ENCODE measurements around the gene FBXL7.

Gene FBXL7

GRCh38 chr5:15704397-15704947, 204.5 kb downstream of the FBXL7 start:
- Histone ChIP-seq H3K4me1 (no peaks in the 10 kb centered on the region), H3K27ac (no peak overlapping the region), H3K36me3 (no peaks in the 10 kb centered on the region), H3K9ac (no peak overlapping the region), H3K4me3 (no peak overlapping the region), H3K9me3 (no peaks in the 10 kb centered on the region), H4K20me1 (no peaks in the 10 kb centered on the region), H3K4me2 (no peak overlapping the region), H3K27me3 (no peaks in the 10 kb centered on the region)
- TF ChIP-seq Cebpa-rat (IDR thresholded peaks at IDR 0.05) = no peak

- no peaks in the 10 kb centered on the region for H3K4me1 ChIP-seq
- no peaks in the 10 kb centered on the region; the same call in 1 of the 2 replicates for H3K9me3 ChIP-seq
- no peak overlapping the region for H3K4me2 ChIP-seq
- no peaks in the 10 kb centered on the region for H3K27me3 ChIP-seq
- TF ChIP-seq Cebpa-rat (IDR thresholded peaks at IDR 0.05) = no peak
- H4K20me1 ChIP-seq = no peaks in the 10 kb centered on the region
- no peaks in the 10 kb centered on the region for H3K36me3 ChIP-seq
- H3K27ac ChIP-seq = no peak overlapping the region
- no peak overlapping the region for H3K9ac ChIP-seq
- H3K4me3 ChIP-seq = no peak overlapping the region
Measured at GRCh38 chr5:15707631-15708030, 207.7 kb downstream of the FBXL7 start.

DNA sequence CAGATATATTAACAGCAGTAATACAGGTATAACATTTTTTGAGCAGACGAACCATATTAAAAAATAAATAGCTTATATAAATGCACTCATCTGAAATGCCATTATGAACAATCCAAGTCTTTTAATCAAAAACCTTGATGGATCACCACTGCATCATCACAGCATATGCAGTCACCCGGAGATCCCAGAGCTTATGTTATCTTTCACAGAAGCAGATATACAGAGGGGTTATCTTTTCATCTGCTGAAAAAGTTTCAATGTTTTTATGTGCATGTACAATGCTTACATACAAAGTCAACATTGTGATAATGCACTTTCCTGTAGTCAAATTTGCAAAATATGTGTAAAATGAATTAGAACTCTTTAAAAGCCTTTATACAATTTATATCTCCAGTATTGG, 211.9 kb downstream of the FBXL7 start:
- Histone ChIP-seq H3K4me2 (no peak overlapping the region), H3K4me1 (no peaks in the 10 kb centered on the region), H3K36me3 (no peaks in the 10 kb centered on the region), H3K27ac (no peak overlapping the region), H4K20me1 (no peaks in the 10 kb centered on the region), H3K4me3 (no peak overlapping the region), H3K9me3 (no peaks in the 10 kb centered on the region; the same call in 1 of the 2 replicates), H3K9ac (no peak overlapping the region), H3K27me3 (no peaks in the 10 kb centered on the region)
- no peak for TF ChIP-seq Cebpa-rat (IDR thresholded peaks at IDR 0.05)

GRCh38 chr5:15715535-15715934, 215.6 kb downstream of the FBXL7 start:
- TF ChIP-seq Cebpa-rat (IDR thresholded peaks at IDR 0.05) = no peak
- no peak overlapping the region for H3K9ac ChIP-seq

GRCh38 chr5:15715967-15716366, 216.0 kb downstream of the FBXL7 start:
- no peak for TF ChIP-seq Cebpa-rat (IDR thresholded peaks at IDR 0.05)

More at GRCh38 chr5:15715535-15715934, 215.6 kb downstream of the FBXL7 start:
- no peaks in the 10 kb centered on the region for H4K20me1 ChIP-seq
- no peak overlapping the region for H3K4me2 ChIP-seq
- H3K36me3 ChIP-seq = no peaks in the 10 kb centered on the region
- no peaks in the 10 kb centered on the region for H3K4me1 ChIP-seq
- H3K27ac ChIP-seq = no peak overlapping the region
- H3K9me3 ChIP-seq = no peaks in the 10 kb centered on the region; the same call in 1 of the 2 replicates
- no peaks in the 10 kb centered on the region for H3K27me3 ChIP-seq
- no peak overlapping the region for H3K4me3 ChIP-seq

DNA sequence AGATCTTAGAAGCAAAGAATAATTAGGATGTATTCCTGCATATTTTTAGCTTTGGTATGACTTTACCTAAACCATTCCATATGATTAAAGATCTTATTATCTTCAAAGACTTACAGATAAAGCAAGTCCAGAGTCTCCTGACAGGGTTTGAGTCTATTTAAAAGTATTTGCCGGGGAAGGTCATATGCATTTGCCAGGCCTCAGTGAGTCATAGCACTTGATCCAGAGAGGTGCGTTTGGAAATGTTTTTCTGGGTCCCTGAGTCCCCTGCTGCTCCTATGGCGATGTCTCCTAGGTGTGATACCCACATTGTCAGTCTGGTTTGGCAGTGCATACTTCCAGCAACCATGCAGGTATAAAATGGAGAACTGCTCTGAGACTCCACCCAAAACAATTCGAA, 217.0 kb downstream of the FBXL7 start:
- H3K27me3 ChIP-seq = no peaks in the 10 kb centered on the region

More at GRCh38 chr5:15715967-15716366, 216.0 kb downstream of the FBXL7 start:
- Histone ChIP-seq H3K4me1 (no peaks in the 10 kb centered on the region), H3K9me3 (no peaks in the 10 kb centered on the region), H3K27ac (no peak overlapping the region), H3K4me3 (no peak overlapping the region), H4K20me1 (no peaks in the 10 kb centered on the region), H3K9ac (no peak overlapping the region), H3K27me3 (no peaks in the 10 kb centered on the region), H3K36me3 (no peaks in the 10 kb centered on the region), H3K4me2 (no peak overlapping the region)

GRCh38 chr5:15718421-15719179, 218.6 kb downstream of the FBXL7 start:
- no peaks in the 10 kb centered on the region for H3K27me3 ChIP-seq
- H3K4me3 ChIP-seq = no peak overlapping the region
- no peak overlapping the region for H3K9ac ChIP-seq
- H3K36me3 ChIP-seq = no peaks in the 10 kb centered on the region
- H4K20me1 ChIP-seq = no peaks in the 10 kb centered on the region
- H3K27ac ChIP-seq = no peak overlapping the region
- H3K9me3 ChIP-seq = no peaks in the 10 kb centered on the region
- no peaks in the 10 kb centered on the region for H3K4me1 ChIP-seq
- TF ChIP-seq Cebpa-rat (IDR thresholded peaks at IDR 0.05) = no peak
- H3K4me2 ChIP-seq = no peak overlapping the region

More for the DNA sequence above, 217.0 kb downstream of the FBXL7 start:
- no peak overlapping the region for H3K27ac ChIP-seq
- no peak overlapping the region for H3K4me3 ChIP-seq
- H4K20me1 ChIP-seq = no peaks in the 10 kb centered on the region
- no peak for TF ChIP-seq Cebpa-rat (IDR thresholded peaks at IDR 0.05)
- H3K4me1 ChIP-seq = no peaks in the 10 kb centered on the region
- no peak overlapping the region for H3K9ac ChIP-seq
- no peaks in the 10 kb centered on the region for H3K9me3 ChIP-seq
- no peak overlapping the region for H3K4me2 ChIP-seq
- H3K36me3 ChIP-seq = no peaks in the 10 kb centered on the region

- no peaks in the 10 kb centered on the region for H3K27me3 ChIP-seq
- H3K36me3 ChIP-seq = no peaks in the 10 kb centered on the region
- H3K4me2 ChIP-seq = no peak overlapping the region
- H4K20me1 ChIP-seq = no peaks in the 10 kb centered on the region
- no peak for TF ChIP-seq Cebpa-rat (IDR thresholded peaks at IDR 0.05)
- H3K4me1 ChIP-seq = no peaks in the 10 kb centered on the region
- H3K4me3 ChIP-seq = no peak overlapping the region
- no peak overlapping the region for H3K9ac ChIP-seq
- no peak overlapping the region for H3K27ac ChIP-seq
- no peaks in the 10 kb centered on the region; the same call in 1 of the 2 replicates for H3K9me3 ChIP-seq
Measured at GRCh38 chr5:15719784-15720183, 219.8 kb downstream of the FBXL7 start.

DNA sequence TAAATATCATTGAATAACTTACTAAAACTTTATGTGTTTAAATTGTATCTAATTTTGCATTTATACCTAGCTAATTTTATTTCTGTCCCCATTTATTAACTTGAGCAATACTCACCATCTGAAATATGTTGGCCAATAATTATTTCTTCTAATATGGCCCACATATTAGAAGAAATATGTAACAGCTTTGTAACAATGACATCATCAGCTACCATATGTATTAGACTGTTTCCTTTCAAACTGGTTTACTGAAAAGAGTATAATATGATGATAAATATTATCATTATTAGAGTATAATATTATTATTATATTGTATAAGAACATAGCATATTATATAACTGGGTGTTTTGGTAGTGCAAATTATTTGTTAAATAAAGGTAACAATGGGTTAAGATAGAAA, 220.5 kb downstream of the FBXL7 start:
- Histone ChIP-seq H3K9me3 (no peaks in the 10 kb centered on the region; the same call in 1 of the 2 replicates), H3K36me3 (no peaks in the 10 kb centered on the region), H3K9ac (no peak overlapping the region), H4K20me1 (no peaks in the 10 kb centered on the region), H3K4me2 (no peak overlapping the region), H3K4me1 (no peaks in the 10 kb centered on the region), H3K27me3 (no peaks in the 10 kb centered on the region), H3K27ac (no peak overlapping the region), H3K4me3 (no peak overlapping the region)
- no peak for TF ChIP-seq Cebpa-rat (IDR thresholded peaks at IDR 0.05)

- Histone ChIP-seq H3K9me3 (peaks cover 2% of the 10 kb centered on the region), H3K27me3 (no peaks in the 10 kb centered on the region), H3K27ac (no peak overlapping the region), H3K4me3 (no peak overlapping the region), H3K36me3 (no peaks in the 10 kb centered on the region), H3K4me2 (no peak overlapping the region), H4K20me1 (no peaks in the 10 kb centered on the region), H3K4me1 (no peaks in the 10 kb centered on the region), H3K9ac (no peak overlapping the region)
- no peak for TF ChIP-seq Cebpa-rat (IDR thresholded peaks at IDR 0.05)
Measured at GRCh38 chr5:15722305-15722704, 222.3 kb downstream of the FBXL7 start.
